Activated T-cell treated with anti-CD3 and anti-CD28 coated beads for 24 hours (primary cell): ENCODE results near the gene ID4.
"Not testable (repeated sequence)": the region's sequence is repeated elsewhere in the genome, so short reads cannot be mapped to it uniquely, and the experiment has no call there.

Source experiments
- DNase-seq: peaks from one replicate; pipeline ENCODE4 v3.0.0-alpha.2; 2020; ENCODE audit warnings: low read depth

The ID4 gene

DNA sequence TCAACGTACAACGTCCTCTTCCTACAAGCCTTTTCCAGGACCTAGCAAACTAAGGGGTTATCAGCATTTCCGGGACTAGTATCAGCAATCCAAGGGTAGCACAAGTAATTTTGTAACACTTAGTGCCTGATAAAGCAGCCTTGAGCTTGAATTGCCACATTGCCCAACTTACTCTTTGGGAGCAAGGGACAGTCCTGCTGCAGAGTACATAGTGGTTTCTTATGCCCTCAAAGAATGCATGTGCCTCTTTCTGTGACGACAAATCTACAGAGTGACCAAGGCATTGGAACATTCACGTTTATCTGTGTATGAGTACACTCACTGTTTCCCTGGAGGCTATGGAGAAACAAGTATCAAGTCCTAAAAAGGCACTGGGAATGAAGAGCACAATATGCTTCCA, 3.2 kb upstream of the ID4 start:
- no peak for DNase-seq

DNA sequence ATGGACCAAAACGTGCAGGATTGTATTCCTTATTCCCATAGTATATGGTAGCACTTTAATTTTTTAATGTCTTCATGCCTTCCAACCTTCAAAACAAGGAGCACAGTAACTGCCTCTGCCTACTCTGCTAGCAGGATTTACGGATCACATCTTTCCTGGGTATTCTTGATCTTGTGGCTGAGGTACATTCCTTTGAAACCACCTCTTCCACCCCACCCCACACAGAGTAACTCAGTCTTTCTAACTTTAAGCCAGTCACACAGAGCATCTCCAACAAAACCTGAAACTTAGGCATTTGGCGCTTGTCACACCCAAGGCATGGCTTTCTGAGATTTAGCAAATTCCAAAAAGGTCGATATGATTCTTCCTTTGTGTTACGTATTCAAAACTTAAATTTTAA, 2.3 kb upstream of the ID4 start:
- no peak for DNase-seq

- no peak for DNase-seq
Observed at GRCh38 chr6:19835605-19836004, 1.6 kb upstream of the ID4 start.

- no peak for DNase-seq
Observed at GRCh38 chr6:19837511-19838441, 606 bp downstream of the ID4 start.

DNA sequence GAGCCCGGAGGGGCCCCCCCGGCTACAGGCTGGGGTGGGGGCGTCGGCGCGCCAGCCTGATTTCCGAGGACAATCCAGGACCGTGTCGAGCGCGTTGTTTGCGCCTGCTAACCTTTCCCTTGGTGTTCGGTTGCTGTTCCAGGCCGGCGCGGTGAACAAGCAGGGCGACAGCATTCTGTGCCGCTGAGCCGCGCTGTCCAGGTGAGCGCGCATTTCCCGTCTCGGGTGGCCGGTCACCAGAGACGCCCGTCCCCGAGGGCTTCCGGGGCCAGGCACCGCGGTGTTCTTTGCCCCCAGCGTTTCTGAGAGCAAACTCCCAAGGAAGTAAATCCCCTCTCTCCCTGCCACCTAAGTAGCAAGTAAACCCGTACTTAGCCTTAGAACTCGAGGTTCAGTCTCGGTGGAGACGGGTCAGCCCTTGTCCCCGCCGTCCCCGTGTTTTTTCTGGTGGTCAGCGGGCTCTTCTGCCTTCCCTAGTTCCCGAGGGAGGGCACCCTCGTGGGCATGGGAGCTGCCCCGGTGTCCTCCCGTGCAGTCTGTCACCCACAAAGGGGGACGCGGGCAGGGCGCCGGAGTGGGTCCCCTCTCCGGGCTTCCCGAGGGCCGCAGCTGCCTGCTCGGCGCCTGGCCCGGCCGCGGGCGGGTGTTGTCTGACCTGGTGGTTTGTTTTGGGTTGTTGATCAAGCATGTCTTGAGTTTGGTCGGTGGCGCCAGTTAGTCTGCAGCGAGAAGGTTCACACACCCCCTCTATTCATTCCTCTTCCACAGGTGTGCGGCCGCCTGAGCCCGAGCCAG, 1.5 kb downstream of the ID4 start:
- no peak for DNase-seq

- DNase-seq = no peak
Observed at GRCh38 chr6:19839237-19839546, 2.0 kb downstream of the ID4 start.

GRCh38 chr6:19839788-19840187, 2.6 kb downstream of the ID4 start:
- no peak for DNase-seq

GRCh38 chr6:19841181-19841580, 4.0 kb downstream of the ID4 start:
- DNase-seq = no peak

GRCh38 chr6:19842030-19842615, 5.0 kb downstream of the ID4 start:
- no peak for DNase-seq

GRCh38 chr6:19844689-19845088, 7.5 kb downstream of the ID4 start:
- no peak for DNase-seq

DNA sequence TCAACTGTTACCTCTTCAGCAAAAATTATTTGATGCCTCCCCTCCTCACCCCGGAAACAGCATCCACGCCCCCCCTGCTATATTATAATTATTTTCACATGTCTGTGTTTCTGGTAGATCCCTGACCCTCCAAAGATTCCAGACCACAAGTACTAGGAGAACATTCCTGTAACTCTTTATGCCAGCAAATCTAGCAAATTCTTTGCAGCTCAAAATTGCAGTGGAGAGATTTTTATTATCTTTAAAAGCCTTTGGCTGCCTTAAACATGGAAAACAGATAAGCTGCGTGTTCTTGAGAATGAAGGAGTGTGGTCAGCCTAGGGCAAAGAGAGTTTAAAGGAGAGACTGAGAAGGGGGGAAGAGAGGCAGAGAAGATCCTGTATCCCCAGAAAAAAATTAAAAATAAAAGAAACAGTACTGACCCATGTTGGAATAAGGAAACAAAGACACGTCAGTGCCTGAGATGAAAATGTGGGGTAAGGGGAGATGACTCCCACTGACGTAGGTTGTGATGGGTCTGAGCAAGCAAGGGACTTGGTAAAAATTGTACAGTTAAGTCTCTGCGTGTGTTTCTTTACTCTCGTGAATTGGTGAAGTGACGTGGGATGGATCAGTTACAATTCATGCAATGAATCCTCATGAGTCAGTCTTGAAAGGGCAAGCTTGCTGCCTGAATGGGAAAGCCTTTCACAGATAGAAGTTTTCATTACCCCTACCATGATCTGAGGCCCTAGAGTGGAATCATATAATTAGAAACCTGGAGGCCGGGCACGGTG, 8.3 kb downstream of the ID4 start:
- DNase-seq = no peak

GRCh38 chr6:19848465-19849029, 11.4 kb downstream of the ID4 start:
- no peak for DNase-seq

- no peak for DNase-seq
Observed at GRCh38 chr6:19849196-19849595, 12.0 kb downstream of the ID4 start.

DNA sequence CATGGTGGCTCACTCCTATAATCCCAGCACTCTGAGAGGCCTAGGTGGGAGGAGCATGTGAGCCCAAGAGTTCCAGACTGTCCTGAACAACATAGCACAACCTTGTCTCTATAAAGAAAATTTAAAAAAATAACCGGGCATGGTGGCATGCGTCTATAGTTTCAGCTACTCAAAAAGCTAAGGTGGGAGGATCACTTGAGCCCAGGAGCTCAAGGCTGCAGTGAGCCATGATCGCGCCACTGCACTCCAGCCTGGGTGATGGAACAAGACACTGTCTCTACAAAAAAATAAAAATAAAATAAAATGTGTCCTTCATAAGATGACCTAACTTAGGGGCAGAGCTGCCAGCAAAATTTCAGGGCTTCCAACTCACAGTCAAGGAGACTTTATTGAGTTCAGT, 12.6 kb downstream of the ID4 start:
- no peak for DNase-seq

- DNase-seq = no peak
Observed at GRCh38 chr6:19851241-19852089, 14.3 kb downstream of the ID4 start.

- no peak for DNase-seq
Observed at GRCh38 chr6:19852090-19852457, 14.9 kb downstream of the ID4 start.

- DNase-seq = no peak
Observed at GRCh38 chr6:19852927-19853326, 15.8 kb downstream of the ID4 start.

DNA sequence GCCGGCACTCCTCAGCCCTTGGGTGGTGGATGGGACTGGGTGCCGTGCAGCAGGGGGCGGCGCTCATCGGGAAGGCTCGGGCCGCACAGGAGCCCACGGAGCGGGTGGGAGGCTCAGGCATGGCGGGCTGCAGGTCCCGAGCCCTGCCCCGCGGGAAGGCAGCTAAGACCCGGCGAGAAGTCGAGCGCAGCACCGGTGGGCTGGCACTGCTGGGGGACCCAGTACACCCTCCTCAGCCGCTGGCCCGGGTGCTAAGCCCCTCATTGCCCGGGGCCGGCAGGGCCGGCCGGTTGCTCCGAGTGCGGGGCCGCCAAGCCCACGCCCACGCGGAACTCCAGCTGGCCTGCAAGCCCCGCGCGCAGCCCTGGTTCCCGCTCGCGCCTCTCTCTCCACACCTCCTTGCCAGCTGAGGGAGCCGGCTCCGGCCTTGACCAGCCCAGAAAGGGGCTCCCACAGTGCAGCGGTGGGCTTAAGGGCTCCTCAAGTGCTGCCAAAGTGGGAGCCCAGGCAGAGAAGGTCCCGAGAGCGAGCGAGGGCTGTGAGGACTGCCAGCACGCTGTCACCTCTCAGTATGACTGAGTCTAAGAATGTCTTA, 17.3 kb downstream of the ID4 start:
- DNase-seq = not testable (repeated sequence)

- DNase-seq = no peak
Observed at GRCh38 chr6:19855536-19855935, 18.4 kb downstream of the ID4 start.

- no peak for DNase-seq
Observed at GRCh38 chr6:19857139-19857538, 20.0 kb downstream of the ID4 start.

DNA sequence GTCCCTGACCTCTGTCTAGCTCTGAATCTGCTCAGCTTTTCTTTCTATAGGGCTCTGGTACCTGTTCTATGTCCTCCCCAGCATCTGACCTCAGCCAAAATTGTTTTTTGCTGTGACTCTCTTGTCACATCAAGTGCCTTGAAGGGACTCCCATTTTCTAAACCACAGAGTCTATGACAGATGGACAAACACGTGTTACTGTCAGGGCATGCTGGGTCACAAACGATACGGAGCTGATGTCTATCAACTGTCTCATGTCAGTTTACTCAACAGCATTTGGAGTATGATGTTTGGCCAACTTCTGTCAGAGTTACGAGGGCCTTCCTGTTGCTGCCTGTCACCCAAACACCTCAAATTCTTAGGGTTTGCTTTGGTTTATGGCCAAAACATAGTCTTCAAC, 20.5 kb downstream of the ID4 start:
- no peak for DNase-seq
